ENCODE measurements around the gene KRTAP12-1. TPM values are rescaled to one million over a fixed set of nuclear protein-coding genes. Genes with fewer than 3 reads are reported as not detected.

KRTAP12-1 gene
- total and polyA plus RNA-seq, 2 experiments from 2014 or later: not detected

DNA sequence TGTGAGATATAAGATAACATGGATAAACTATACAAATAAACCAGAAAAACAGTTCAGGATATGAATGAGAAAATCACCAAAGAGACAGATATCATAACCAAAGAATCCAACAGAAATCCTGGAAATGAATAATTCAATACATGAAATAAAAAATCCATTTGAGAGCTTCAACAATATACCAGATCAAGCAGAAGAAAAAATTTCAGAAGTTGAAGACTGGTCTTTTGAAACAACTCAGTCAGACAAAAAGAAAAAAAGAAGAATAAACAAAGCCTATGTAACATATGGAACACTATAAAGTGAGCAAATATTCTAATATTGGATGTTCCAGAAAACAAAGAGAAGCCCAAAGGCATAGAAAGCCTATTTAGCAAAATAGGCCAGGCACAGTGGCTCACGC lies 10.1 kb downstream of the KRTAP12-1 start:
- Histone ChIP-seq H3K27ac (no peak overlapping the region), H3K27me3 (no peaks in the 10 kb centered on the region), H3K9me2 (replicated peaks; ENCODE audit: insufficient read depth) (no peaks in the 10 kb centered on the region), H3K4me3 (no peak overlapping the region), H2AFZ (no peak overlapping the region), H4K20me1 (ENCODE audit: insufficient read depth, poor library complexity, severe bottlenecking) (no peaks in the 10 kb centered on the region), H3K4me2 (no peak overlapping the region), H3K4me1 (ENCODE audit: insufficient read depth) (no peaks in the 10 kb centered on the region), H3K36me3 (replicated peaks; ENCODE audit: insufficient read depth, low read depth) (no peaks in the 10 kb centered on the region), H3K79me2 (no peaks in the 10 kb centered on the region), H3K9me3 (ENCODE audit: low read depth) (peaks cover 4% of the 10 kb centered on the region)
- 89% methylated on average over 1 of the region's 1 CpG for WGBS (ENCODE audit: low lambda C conversion rate, missing lambda C conversion rate)
- TF ChIP-seq CTCF (IDR thresholded peaks at IDR 0.05; ENCODE audit: poor library complexity): no peak
- no peak for TF ChIP-seq EZH2phosphoT487 (IDR thresholded peaks at IDR 0.05; ENCODE audit: low read depth, severe bottlenecking, unreplicated experiment)
- no peak for TF ChIP-seq EZH2 (IDR thresholded peaks at IDR 0.05; ENCODE audit: borderline replicate concordance)
- DNase-seq (ENCODE audit: low spot score): no peak

- peaks cover 4% of the 10 kb centered on the region for H3K9me3 ChIP-seq (ENCODE audit: low read depth)
- H3K27ac ChIP-seq: no peak overlapping the region
- TF ChIP-seq EZH2phosphoT487 (IDR thresholded peaks at IDR 0.05; ENCODE audit: low read depth, severe bottlenecking, unreplicated experiment): no peak
- no peak for TF ChIP-seq EZH2 (IDR thresholded peaks at IDR 0.05; ENCODE audit: borderline replicate concordance)
- no peak for TF ChIP-seq CTCF (IDR thresholded peaks at IDR 0.05; ENCODE audit: poor library complexity)
- H3K79me2 ChIP-seq: no peaks in the 10 kb centered on the region
- no peaks in the 10 kb centered on the region for H3K9me2 ChIP-seq (replicated peaks; ENCODE audit: insufficient read depth)
- 82% methylated on average over 3 of the region's 3 CpGs for WGBS (ENCODE audit: low lambda C conversion rate, missing lambda C conversion rate)
- no peaks in the 10 kb centered on the region for H3K36me3 ChIP-seq (replicated peaks; ENCODE audit: insufficient read depth, low read depth)
- no peaks in the 10 kb centered on the region for H3K4me1 ChIP-seq (ENCODE audit: insufficient read depth)
- H3K27me3 ChIP-seq: no peaks in the 10 kb centered on the region
- H3K4me3 ChIP-seq: no peak overlapping the region
- H2AFZ ChIP-seq: no peak overlapping the region
- no peak overlapping the region for H3K4me2 ChIP-seq
- DNase-seq (ENCODE audit: low spot score): no peak
- no peaks in the 10 kb centered on the region for H4K20me1 ChIP-seq (ENCODE audit: insufficient read depth, poor library complexity, severe bottlenecking)
Observed at GRCh38 chr21:44670642-44671432, 11.1 kb downstream of the KRTAP12-1 start.

- H3K4me3 ChIP-seq: no peak overlapping the region
- no peaks in the 10 kb centered on the region for H3K4me1 ChIP-seq (ENCODE audit: insufficient read depth)
- no peak overlapping the region for H3K27ac ChIP-seq
- H3K27me3 ChIP-seq: no peaks in the 10 kb centered on the region
- TF ChIP-seq CTCF (IDR thresholded peaks at IDR 0.05; ENCODE audit: poor library complexity): no peak
- TF ChIP-seq EZH2phosphoT487 (IDR thresholded peaks at IDR 0.05; ENCODE audit: low read depth, severe bottlenecking, unreplicated experiment): no peak
- no peak for TF ChIP-seq EZH2 (IDR thresholded peaks at IDR 0.05; ENCODE audit: borderline replicate concordance)
- H3K79me2 ChIP-seq: no peaks in the 10 kb centered on the region
- no peak overlapping the region for H2AFZ ChIP-seq
- H4K20me1 ChIP-seq (ENCODE audit: insufficient read depth, poor library complexity, severe bottlenecking): no peaks in the 10 kb centered on the region
- H3K4me2 ChIP-seq: no peak overlapping the region
- H3K36me3 ChIP-seq (replicated peaks; ENCODE audit: insufficient read depth, low read depth): no peaks in the 10 kb centered on the region
- WGBS (ENCODE audit: low lambda C conversion rate, missing lambda C conversion rate): 96% methylated on average over 1 of the region's 1 CpG
- DNase-seq (ENCODE audit: low spot score): no peak
- peaks cover 4% of the 10 kb centered on the region for H3K9me3 ChIP-seq (ENCODE audit: low read depth)
- H3K9me2 ChIP-seq (replicated peaks; ENCODE audit: insufficient read depth): no peaks in the 10 kb centered on the region
Observed at GRCh38 chr21:44667612-44668011, 14.4 kb downstream of the KRTAP12-1 start.
